NK-92 (cell line): ENCODE results near the gene CCN2.

ENCODE experiments used
- DNase-seq: peaks from one replicate; lab custom pipeline; 2025; ENCODE audit not compliant: unreplicated experiment; lab: John Stamatoyannopoulos, UW

CCN2 gene

DNA sequence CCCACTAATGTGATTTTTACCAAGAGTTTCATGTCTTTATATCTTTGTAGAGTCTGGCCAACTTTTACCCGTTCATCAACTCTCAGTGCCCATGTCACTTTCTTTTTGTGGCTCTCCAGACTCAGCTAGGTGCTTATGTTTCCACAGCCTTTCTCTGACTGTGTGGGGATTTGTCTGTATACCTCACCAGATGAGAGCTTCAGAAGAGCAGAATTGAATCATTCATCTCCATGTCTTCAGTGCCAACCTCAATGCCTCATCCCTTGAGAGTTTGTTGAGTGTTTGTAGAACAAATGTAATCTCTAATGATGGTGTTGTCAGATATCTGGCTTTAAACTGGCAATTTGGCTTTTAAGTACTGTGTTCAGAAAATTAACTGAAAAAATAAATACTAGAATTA, 16.8 kb upstream of the CCN2 start:
- DNase-seq = no peak

DNA sequence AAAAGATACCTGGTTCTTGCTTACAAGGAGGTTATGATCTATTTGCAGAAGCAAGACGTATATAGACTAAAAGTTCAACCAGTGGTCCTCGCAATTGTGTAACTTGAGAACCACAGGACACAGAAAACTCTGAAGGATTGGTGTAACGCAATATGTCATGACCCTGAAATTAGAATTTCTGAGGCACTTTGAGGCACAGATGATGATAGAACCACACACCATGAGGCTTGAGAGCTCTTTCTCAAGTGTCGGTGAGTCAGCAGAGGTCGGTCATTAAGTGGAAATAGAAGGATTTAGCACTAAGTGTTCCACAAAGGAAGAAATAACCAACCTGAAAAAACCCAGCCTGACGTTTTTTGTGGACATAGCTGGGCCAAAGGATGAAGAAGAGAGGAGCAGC, 15.3 kb upstream of the CCN2 start:
- no peak for DNase-seq

DNA sequence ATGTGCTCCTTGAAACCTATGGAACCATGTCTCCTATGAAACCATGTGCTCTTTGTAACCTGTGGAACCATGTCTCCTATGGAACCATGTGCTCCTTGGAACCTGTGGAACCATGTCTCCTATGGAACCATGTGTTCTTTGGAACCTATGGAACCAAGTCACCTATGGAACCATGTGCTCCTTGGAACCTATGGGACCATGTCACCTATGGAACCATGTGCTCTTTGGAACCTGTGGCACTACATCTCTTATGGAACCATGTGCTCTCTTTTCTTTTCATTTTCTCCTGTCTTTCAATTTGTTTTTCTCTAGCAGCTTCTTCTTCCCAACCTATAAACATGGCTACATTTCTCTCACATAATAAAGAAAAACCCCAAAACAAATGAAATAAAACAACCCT, 11.9 kb upstream of the CCN2 start:
- no peak for DNase-seq

DNA sequence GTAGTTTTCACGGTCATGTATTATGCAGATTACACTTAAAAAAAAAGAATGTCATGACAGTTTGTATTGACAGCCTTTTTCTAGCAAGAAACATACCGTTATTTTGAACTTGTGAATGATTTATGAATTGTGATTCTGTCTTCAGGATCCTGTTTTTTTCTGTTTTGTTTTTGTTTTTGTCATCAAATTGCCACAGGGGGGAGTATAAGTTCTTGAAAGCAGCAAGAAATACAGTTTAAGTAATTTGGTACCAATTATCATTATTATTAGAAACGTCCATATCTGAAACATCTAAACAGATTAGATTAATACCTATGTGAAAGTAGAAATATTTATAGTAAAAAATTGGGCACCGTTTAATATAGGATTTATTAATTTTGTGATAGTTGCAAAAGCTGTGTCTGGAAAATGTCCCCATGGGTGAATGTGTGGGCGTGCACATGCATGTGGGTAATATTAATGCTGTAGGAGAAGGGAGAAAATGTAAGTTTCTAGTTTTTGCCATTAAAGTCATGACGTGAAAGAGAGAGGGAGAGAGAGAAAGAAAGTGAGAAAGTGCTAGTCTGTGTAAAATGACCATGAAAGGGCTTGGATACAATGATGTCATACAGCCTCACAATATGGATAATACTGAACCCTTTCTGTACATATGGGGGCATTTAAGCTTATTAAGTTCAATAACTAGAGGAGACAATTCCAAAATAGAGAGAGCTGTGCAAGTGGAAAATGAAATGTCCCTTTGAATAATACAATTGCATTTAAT, 9.4 kb upstream of the CCN2 start:
- no peak for DNase-seq

DNA sequence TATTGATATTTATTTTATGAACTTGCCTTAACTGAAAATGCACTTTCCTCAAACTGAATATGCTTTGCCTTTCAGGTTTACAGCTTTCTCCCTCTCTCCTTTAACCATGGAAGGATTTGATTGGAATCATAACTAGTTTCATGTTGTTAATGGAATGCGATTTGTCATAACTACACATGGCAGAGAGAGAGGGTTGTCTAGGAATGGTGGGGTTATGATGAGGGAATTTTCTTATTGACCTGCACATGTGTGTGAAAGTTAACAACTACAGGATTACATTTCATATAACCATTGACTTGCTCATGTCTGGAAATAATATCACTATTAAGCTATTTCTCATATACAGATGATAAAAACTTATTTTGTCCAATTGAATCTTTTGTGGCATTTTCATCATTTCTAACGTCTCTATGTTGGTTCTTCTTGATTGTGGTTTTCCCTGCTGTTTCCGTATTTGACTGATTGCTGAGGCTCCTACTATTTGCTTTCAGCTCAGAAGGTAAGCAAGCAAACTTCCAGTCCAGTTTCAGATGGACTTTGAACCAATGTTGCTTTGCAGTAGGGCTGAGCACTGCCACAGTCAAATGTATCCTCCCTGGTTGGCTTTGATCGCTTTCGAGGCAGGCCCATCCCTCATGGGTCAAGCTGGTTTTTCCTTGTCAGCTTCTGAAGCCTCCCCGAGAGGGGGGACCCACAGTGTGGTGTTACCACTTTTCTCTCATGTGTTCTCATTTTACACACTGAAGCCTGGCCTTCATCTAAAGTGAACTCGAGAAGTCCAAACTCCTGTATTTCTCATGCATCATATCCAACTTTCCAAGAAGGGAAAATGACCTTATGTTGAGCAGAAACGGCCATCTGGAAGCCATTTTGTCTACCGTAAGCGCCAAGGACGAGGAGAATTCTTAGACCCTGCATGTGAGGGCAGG, 7.6 kb upstream of the CCN2 start:
- DNase-seq = no peak

DNA sequence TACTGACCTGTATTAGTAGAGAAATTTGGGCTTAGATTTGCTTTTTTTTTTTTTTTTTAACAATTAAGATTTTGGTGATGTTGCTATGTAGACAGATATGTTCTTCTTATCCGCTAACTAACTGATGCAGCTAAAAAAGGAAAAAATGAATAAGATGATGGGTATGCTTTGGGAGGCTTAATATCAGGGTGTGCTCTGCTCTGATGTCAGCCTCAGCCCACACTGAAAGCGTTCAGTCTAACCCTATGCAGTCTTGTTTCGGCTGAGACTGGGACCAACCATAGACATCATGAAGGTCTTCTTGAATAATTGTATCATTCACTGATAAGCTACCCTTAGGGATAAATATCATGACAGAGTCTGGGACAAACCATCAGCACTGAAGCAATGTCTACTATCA, 6.9 kb upstream of the CCN2 start:
- DNase-seq = no peak

DNA sequence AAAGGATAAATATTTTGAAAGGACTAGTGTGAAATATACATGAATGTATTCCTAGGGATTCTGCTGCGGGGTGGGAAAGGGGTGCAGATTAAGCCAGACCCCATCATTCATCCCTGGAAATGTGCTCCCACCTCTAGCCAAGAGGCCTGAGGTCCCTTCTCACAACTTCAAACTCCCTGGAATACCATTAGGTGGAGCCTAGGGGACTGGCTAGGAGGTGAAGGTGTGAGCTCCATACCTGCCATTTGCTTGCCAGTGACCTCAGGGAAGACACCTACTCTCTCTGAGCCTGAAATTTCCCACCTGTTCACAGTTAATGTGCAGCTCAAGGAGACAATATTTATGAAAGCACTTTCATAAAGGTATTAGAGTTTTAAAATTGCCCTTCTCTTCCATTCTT, 4.7 kb upstream of the CCN2 start:
- no peak for DNase-seq

DNA sequence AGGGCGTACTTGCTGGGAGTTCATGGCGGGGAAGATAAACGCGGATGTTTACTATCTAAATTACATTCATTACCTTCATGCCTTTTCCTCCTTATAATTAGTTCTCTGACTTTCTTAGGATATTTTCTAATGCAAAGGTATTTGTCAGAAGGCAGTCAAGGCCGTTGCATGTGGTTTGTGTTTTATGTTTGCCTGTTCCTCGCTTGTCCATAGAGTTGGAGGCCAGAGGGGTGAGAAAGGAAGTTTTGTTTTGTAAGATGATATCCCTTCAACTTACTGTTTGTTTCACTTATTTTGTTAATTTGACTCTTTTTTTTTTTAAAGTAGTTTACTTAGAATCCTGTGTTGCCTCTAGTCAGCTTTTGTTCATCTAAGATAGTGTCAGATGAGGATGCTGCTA, 4.0 kb upstream of the CCN2 start:
- no peak for DNase-seq

DNA sequence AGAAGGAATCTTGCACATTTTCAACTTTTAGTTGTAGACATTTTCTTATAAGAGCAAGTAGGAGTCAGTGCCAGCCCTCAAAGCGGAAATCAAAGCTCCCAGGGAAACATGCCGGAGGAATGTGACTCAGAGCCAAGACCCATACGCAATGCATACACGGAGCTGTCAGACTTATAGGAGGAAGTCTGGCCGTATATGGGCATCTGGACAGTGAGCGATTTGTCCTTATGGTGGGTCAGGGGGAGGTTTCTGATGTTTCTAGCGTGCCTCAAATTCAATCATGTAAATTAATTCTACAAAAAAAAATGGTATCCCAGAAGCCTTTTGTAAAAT, 3.6 kb upstream of the CCN2 start:
- DNase-seq = no peak

DNA sequence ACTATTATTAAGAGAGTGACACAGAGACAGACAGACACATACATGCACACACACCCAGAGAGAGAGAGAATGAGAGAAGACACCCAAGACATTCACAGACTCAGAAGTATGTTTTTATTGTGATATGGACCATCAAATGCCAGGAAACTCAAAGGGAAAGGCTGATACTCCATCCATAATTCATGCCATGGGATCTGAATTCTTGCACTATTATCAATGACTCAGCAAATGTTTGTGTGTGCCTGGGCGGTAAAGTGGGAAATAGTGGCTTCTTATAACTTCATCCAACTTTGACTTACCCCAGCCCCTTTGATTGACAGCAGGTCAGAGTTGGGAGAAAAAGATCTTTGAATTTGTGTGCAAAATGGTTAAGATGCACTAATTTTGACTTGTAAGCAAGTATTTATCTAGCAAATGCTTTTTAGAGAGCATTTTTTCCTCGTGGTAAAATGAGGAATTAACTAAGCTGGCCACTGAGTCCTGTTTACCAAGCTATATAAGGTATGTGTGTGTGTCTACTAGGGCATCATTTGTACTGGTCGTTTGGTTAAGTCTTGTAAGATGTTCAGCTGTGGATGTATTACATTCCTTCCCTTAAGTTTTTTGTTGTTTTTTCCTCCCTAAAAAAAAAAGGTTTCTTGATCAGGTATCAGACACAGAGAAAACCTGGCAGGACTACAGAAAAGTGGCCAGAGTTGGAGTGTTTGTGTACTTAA, 3.0 kb upstream of the CCN2 start:
- no peak for DNase-seq

DNA sequence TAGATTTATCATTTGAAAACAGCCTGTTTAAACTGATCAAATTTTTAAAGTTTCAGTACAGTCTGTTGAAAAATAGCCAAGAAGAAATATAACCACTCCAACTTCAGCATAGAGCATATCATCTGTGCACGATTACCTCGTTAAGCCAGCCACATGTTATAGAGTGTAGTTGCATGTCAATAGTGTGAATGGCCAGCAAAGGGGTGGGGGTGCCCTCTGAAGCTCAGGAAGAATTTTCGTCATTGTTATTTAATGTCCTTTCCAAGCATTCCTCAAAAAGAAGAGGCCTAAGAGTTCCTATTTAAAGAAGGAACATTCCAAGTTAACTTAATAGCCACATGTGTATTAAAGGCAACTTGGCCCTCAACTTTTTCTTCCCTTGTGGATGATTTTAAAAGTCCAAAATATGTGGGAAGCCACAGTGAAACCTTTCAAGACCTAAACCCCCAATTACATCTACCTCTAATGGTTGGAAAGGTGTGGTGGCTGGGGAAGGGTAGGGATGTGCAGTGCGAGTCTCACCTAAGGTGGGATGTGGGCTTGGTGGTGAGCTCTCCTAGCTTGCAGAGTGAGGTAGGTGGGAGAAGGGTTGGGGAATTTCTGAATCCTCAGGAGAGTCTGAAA, 1.8 kb upstream of the CCN2 start:
- DNase-seq = no peak

DNA sequence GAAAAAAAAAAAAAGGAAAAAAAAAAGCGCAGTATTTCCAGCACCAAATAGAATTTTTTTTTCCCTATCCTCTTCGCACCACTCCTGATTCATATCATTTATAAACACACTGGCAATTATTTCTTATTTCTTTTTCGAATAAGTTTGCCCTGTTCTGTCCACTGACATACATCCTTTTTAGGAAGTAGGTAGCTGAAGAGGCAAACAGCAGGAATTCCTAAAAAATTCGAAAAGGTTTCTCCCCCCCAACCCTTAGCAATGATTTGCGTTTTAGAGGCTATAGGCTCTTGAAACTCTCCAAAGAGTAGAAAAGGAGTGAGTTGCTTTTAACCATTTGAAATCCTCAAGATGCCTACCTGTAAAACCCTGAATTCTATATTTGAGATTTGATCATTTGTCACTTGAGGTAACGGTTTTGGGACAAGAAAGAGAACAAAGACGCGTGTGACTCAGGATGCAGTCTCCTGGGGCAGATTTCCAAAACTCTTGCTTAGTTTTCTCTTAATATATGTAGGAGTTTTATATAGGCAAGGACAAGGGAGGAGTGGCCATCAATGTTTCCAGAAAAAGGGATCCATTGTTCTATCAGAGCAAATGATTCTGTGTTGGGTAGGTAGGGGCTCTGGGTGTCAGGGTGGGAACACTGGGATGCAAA, 531 bp upstream of the CCN2 start:
- no peak for DNase-seq

DNA sequence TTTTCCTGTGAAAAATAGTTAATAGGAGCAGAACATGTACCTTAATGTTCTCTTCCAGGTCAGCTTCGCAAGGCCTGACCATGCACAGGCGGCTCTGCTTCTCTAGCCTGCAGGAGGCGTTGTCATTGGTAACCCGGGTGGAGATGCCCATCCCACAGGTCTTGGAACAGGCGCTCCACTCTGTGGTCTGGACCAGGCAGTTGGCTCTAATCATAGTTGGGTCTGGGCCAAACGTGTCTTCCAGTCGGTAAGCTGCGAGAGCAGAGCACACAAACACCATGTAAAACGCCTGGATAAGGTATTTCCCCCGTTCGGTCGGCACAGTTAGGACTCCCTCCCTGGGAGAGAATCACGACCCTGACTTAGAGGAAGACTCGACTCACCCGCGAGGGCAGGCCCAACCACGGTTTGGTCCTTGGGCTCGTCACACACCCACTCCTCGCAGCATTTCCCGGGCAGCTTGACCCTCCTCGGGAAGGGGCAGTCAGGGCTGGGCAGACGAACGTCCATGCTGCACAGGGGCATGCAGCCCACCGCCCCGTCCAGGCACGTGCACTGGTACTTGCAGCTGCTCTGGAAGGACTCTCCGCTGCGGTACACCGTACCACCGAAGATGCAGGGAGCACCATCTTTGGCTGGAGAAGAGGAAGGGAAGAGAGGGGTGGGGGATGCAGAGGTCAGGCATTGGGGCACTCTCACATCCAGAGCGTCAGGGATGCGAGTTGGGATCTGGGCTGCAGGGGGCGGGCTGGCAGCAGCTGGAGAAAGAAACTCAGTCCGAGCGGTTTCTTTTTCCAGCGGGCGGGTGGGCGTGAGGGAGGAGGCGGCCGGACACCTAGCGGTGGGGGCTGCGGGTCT, 1.0 kb downstream of the CCN2 start:
- DNase-seq = no peak

DNA sequence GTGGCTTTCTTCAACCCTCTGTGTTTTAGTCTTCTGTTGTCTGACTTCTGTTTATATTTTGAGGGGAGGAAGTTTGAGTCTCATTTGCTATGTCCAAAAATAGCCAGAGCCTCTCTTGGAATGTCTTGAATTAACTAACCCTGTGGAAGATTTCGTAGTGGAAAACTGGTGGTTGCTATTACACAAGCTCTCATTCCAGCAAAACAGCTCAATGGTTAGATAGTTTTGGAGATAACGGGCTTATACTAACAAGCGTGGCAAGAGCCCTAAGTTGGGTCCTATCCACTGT, 1.6 kb downstream of the CCN2 start:
- DNase-seq = no peak

DNA sequence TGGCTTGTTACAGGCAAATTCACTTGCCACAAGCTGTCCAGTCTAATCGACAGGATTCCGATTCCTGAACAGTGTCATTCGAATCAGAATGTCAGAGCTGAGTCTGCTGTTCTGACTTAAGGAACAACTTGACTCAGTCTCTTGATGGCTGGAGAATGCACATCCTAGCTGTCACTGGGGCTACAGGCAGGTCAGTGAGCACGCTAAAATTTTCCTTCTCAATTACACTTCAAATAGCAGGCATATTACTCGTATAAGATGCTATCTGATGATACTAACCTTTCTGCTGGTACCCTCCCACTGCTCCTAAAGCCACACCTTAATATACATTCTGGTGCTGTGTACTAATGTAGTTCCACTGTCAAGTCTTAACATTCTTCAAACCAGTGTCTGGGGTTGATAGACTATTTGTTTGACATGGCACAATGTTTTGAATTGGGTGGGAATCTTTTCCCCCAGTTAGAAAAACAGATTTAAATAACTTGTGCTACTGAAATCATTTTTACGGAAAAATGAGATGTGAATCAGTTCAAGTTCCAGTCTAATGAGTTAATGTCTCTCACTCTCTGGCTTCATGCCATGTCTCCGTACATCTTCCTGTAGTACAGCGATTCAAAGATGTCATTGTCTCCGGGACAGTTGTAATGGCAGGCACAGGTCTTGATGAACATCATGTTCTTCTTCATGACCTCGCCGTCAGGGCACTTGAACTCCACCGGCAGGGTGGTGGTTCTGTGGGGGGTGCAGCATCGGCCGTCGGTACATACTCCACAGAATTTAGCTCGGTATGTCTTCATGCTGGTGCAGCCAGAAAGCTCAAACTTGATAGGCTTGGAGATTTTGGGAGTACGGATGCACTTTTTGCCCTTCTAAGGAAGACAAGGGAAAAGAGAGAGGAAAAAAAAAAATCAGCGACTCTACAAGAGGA, 2.2 kb downstream of the CCN2 start:
- no peak for DNase-seq

DNA sequence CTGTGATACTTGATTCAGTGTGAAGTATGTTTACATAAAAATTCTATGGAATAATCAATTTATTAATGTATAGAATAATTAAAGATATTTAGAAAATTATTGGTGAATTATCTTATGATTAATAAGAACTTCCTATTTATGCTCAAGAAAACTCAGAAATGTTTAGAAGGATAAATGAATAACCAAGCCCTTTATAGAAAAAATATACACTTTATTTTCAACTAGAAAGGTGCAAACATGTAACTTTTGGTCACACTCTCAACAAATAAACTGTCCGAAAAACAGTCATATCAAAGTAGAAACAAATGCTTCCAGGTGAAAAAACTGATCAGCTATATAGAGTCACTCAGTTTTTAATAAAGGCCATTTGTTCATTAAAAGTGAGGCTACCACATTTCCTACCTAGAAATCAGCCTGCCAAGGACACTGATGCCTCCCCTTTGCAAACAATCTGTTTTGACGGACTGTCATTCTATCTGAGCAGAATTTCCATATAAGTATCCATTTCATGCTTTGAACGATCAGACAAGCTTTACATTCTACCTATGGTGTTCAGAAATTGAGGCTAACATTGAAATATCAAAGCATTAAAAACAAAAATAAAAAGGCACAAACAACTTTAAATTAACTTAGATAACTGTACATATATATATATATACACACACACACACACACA, 3.0 kb downstream of the CCN2 start:
- DNase-seq = no peak

DNA sequence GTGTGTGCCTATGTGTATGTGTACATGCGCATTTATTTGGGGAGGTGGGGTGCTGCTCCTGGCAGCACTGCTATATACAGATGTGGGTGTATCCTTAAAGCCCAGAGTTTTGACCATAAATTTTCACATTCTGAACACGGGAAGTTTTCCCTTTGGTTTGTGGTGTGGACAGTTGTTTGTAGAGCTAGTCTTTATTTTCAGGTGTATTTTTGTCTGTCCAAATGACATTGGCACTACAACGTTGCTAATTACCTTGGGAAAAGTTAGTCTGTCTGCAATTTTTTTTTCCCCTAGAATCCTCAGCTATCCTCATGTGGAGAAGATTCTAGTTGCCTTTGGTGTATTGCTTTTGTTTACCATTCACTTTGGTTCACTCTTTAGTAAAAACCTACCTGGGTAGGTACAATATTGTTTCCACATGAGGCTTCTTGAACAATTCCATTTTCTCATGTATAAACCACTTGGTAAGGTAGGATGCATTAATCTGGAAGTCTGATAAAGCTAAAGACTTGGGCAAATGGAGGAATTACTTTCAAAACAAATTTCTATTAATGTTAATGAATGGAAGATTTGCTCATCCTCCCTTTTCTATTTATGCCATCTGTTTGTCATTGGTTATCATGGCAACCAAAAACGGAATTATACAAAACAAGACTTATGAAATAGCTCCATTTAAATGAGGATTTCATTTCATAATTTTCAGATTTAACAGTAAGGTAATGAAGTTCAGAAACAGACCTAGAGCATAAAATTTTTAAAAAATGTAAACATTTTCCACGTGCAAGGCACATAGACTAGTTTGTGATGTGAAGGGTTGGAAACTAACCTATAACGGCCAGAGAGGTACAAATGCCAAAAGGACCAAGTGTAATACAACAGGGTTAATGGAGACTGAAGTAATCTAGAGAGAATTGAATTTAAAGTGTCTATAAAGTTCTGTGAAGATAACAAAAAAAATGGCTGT, 3.9 kb downstream of the CCN2 start:
- no peak for DNase-seq
